ENCODE measurements around the gene ERVFRD-1. TPM values are rescaled to one million over a fixed set of nuclear protein-coding genes. Genes with fewer than 3 reads are reported as not detected.

The ERVFRD-1 gene
- total and polyA plus RNA-seq, 2 of the 13 experiments (the other 11 are each of a cell fraction or from before 2014, with no cell fraction given): not detected

DNA sequence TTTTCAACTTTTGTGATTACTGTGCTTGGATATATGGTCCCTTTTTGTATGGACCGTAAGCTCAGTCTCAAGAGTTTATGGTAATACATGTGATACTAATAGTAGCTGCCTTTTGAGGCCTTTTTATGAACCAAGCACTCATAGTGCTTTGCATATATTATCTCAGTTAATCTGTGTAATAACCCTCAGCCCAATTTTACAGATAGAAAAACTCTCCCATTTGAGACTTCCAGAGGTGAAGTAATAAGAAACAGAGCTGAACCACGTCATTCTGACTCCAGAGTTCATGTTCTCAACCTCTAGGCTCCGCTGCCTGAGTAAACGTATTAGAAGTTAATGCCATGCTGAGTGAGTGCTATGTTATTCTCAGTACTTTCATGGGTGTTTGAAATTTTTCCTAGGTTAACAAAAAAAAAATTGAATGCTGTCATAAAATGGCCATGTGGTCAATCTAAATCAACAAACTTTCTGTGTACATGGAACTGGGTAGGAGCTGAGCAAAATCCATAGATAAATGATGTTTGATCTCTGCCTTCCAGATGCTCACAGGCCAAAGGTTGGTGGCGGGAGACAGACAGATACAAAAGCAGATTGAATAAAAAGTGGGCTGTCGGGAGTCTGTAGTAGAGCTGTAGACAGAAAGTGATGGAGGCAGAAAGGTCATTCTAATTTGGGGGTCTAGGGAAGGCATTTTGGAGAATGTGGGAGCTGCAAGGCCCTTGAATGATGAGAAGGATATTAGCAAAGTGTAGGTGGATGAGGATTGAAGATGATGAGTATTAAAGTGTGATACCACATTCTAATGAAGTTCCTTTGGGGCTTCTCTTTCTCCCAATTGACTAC, 44.8 kb downstream of the ERVFRD-1 start (continued):
- TF ChIP-seq SAFB2 (CRISPR knock-in tag; IDR thresholded peaks at IDR 0.05; ENCODE audit: borderline replicate concordance, low read depth) (no peak), SRY (CRISPR knock-in tag; IDR thresholded peaks at IDR 0.05) (no peak), ZNF570 (CRISPR knock-in tag; IDR thresholded peaks at IDR 0.05; ENCODE audit: borderline replicate concordance) (no peak), PRMT3 (CRISPR knock-in tag; IDR thresholded peaks at IDR 0.05; ENCODE audit: borderline replicate concordance, low read depth) (no peak), ZBTB8A (CRISPR knock-in tag; IDR thresholded peaks at IDR 0.05; ENCODE audit: borderline replicate concordance, low read depth) (no peak), ZNF619 (CRISPR knock-in tag; IDR thresholded peaks at IDR 0.05) (no peak), KLF13 (CRISPR knock-in tag; IDR thresholded peaks at IDR 0.05) (no peak), ZNF501 (CRISPR knock-in tag; IDR thresholded peaks at IDR 0.05) (no peak), CREB1 (IDR thresholded peaks at IDR 0.05) (peak; percentile 48; the same call in 1 of the 2 replicates), CREB1 (CRISPR knock-in tag; IDR thresholded peaks at IDR 0.05) (peak; percentile 76), DR1 (CRISPR knock-in tag; IDR thresholded peaks at IDR 0.05) (no peak), HNRNPLL (IDR thresholded peaks at IDR 0.05; ENCODE audit: low read depth, low read length, poor library complexity, severe bottlenecking) (no peak), KLF9 (CRISPR knock-in tag; IDR thresholded peaks at IDR 0.05; ENCODE audit: low read depth) (no peak), PRPF4 (IDR thresholded peaks at IDR 0.05; ENCODE audit: low read depth, low read length, poor library complexity, severe bottlenecking) (no peak), MYNN (CRISPR knock-in tag; IDR thresholded peaks at IDR 0.05; ENCODE audit: low read depth) (no peak), IKZF4 (CRISPR knock-in tag; IDR thresholded peaks at IDR 0.05; ENCODE audit: borderline replicate concordance, low read depth, not compliant biosample characterization) (no peak), NFATC3 (CRISPR knock-in tag; IDR thresholded peaks at IDR 0.05) (no peak)
- TF ChIP-seq, protein P1, sequence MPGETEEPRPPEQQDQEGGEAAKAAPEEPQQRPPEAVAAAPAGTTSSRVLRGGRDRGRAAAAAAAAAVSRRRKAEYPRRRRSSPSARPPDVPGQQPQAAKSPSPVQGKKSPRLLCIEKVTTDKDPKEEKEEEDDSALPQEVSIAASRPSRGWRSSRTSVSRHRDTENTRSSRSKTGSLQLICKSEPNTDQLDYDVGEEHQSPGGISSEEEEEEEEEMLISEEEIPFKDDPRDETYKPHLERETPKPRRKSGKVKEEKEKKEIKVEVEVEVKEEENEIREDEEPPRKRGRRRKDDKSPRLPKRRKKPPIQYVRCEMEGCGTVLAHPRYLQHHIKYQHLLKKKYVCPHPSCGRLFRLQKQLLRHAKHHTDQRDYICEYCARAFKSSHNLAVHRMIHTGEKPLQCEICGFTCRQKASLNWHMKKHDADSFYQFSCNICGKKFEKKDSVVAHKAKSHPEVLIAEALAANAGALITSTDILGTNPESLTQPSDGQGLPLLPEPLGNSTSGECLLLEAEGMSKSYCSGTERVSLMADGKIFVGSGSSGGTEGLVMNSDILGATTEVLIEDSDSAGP (CRISPR knock-in tag; IDR thresholded peaks at IDR 0.05; ENCODE audit: borderline replicate concordance): no peak
- TF ChIP-seq, protein P2, sequence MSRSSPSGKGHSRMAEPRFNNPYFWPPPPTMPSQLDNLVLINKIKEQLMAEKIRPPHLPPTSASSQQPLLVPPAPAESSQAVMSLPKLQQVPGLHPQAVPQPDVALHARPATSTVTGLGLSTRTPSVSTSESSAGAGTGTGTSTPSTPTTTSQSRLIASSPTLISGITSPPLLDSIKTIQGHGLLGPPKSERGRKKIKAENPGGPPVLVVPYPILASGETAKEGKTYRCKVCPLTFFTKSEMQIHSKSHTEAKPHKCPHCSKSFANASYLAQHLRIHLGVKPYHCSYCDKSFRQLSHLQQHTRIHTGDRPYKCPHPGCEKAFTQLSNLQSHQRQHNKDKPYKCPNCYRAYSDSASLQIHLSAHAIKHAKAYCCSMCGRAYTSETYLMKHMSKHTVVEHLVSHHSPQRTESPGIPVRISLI (CRISPR knock-in tag; IDR thresholded peaks at IDR 0.05; ENCODE audit: borderline replicate concordance): peak; percentile 97
- TF ChIP-seq, protein P3, sequence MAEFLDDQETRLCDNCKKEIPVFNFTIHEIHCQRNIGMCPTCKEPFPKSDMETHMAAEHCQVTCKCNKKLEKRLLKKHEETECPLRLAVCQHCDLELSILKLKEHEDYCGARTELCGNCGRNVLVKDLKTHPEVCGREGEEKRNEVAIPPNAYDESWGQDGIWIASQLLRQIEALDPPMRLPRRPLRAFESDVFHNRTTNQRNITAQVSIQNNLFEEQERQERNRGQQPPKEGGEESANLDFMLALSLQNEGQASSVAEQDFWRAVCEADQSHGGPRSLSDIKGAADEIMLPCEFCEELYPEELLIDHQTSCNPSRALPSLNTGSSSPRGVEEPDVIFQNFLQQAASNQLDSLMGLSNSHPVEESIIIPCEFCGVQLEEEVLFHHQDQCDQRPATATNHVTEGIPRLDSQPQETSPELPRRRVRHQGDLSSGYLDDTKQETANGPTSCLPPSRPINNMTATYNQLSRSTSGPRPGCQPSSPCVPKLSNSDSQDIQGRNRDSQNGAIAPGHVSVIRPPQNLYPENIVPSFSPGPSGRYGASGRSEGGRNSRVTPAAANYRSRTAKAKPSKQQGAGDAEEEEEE (CRISPR knock-in tag; IDR thresholded peaks at IDR 0.05; ENCODE audit: borderline replicate concordance): no peak
- TF ChIP-seq, protein P4, sequence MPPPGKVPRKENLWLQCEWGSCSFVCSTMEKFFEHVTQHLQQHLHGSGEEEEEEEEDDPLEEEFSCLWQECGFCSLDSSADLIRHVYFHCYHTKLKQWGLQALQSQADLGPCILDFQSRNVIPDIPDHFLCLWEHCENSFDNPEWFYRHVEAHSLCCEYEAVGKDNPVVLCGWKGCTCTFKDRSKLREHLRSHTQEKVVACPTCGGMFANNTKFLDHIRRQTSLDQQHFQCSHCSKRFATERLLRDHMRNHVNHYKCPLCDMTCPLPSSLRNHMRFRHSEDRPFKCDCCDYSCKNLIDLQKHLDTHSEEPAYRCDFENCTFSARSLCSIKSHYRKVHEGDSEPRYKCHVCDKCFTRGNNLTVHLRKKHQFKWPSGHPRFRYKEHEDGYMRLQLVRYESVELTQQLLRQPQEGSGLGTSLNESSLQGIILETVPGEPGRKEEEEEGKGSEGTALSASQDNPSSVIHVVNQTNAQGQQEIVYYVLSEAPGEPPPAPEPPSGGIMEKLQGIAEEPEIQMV (CRISPR knock-in tag; IDR thresholded peaks at IDR 0.05; ENCODE audit: low read depth): no peak
- TF ChIP-seq, protein P5, sequence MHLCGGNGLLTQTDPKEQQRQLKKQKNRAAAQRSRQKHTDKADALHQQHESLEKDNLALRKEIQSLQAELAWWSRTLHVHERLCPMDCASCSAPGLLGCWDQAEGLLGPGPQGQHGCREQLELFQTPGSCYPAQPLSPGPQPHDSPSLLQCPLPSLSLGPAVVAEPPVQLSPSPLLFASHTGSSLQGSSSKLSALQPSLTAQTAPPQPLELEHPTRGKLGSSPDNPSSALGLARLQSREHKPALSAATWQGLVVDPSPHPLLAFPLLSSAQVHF (CRISPR knock-in tag; IDR thresholded peaks at IDR 0.05): no peak

Data from HepG2 (cell line).